Measurements from ENCODE around the gene GRIN3B.
A peak's percentile ranks its signal among the peaks of the same experiment; 100 is the strongest.

Gene GRIN3B

GRCh38 chr19:1025080-1025479 is 24.9 kb downstream of the GRIN3B start:
- peak; percentile 42 for DNase-seq

- peak; percentile 73 for DNase-seq
Measured at GRCh38 chr19:1025960-1026782, 26.0 kb downstream of the GRIN3B start, which contains the start of gene CNN2. TSS of gene CNN2 (plus strand) at chr19:1026608. CDS start at chr19:1026662, 54 bp downstream.

- DNase-seq = peak; percentile 46
Measured at GRCh38 chr19:1026783-1027649, 26.8 kb downstream of the GRIN3B start.

- DNase-seq = no peak
Measured at GRCh38 chr19:1027650-1028061, 27.4 kb downstream of the GRIN3B start.

- DNase-seq = peak; percentile 71
Measured at GRCh38 chr19:1028062-1028926, 28.1 kb downstream of the GRIN3B start.

- no peak for DNase-seq
Measured at GRCh38 chr19:1032264-1032867, 32.1 kb downstream of the GRIN3B start.

GRCh38 chr19:1035998-1036621 is 35.9 kb downstream of the GRIN3B start:
- DNase-seq = no peak

- DNase-seq = no peak
Measured at GRCh38 chr19:1037621-1038064, 37.4 kb downstream of the GRIN3B start.

GRCh38 chr19:1038978-1039645 is 38.9 kb downstream of the GRIN3B start:
- no peak for DNase-seq

GRCh38 chr19:1039646-1040475 is 39.6 kb downstream of the GRIN3B start, which contains the start of gene ABCA7:
TSS of gene ABCA7 (plus strand) at chr19:1040107. CDS start at chr19:1041362, 1,255 bp downstream.
- peak; percentile 99 for DNase-seq

- DNase-seq = peak; percentile 94
Measured at GRCh38 chr19:1040476-1041271, 40.5 kb downstream of the GRIN3B start.

- no peak for DNase-seq
Measured at GRCh38 chr19:1041272-1041834, 41.1 kb downstream of the GRIN3B start.

GRCh38 chr19:1041835-1042685 is 41.8 kb downstream of the GRIN3B start:
- no peak for DNase-seq

GRCh38 chr19:1042689-1043511 is 42.7 kb downstream of the GRIN3B start:
- no peak for DNase-seq

GRCh38 chr19:1045247-1045603 is 45.0 kb downstream of the GRIN3B start:
- DNase-seq = peak; percentile 76

- no peak for DNase-seq
Measured at GRCh38 chr19:1046117-1046626, 46.0 kb downstream of the GRIN3B start.
